Measurements from ENCODE around the gene LBHD2. TPM values are rescaled to one million over a fixed set of nuclear protein-coding genes. Genes with fewer than 3 reads are reported as not detected.

LBHD2 gene
- total RNA-seq, 6 experiments from 2014 or later: not detected

GRCh38 chr14:103095210-103095778 lies 11.3 kb downstream of the LBHD2 start:
- H3K4me3 ChIP-seq: peak overlapping the region; percentile 49 to 69 (median 62)
- peaks cover 0 to 44% (median 12%) of the 10 kb centered on the region in 4 donors for H3K4me1 ChIP-seq
- H3K27me3 ChIP-seq: no peaks in the 10 kb centered on the region
- peak in 2 of 3 donors; percentile 38 to 60 for DNase-seq
- no peaks in the 10 kb centered on the region for H3K36me3 ChIP-seq
- ATAC-seq: peak; percentile 1 to 24 (median 3)
- H3K9me3 ChIP-seq: no peaks in the 10 kb centered on the region
- TF ChIP-seq POLR2A (IDR thresholded peaks at IDR 0.05) (no peak), CTCF (IDR thresholded peaks at IDR 0.05) (no peak)
- H3K27ac ChIP-seq: peak overlapping the region; percentile 84 to 94 (median 91)
- intact Hi-C loops (cut with DNase I): no loop called here
- WGBS (ENCODE audit: insufficient coverage, low coverage, low lambda C conversion rate, missing lambda C conversion rate): 43% methylated on average over 4 of the region's 11 CpGs

GRCh38 chr14:103096387-103096786 lies 12.4 kb downstream of the LBHD2 start:
- Histone ChIP-seq H3K4me3 (no peak overlapping the region), H3K27me3 (no peaks in the 10 kb centered on the region), H3K9me3 (no peaks in the 10 kb centered on the region), H3K4me1 (peaks cover 0 to 47% (median 15%) of the 10 kb centered on the region in 4 donors), H3K36me3 (no peaks in the 10 kb centered on the region), H3K27ac (no peak overlapping the region)
- intact Hi-C loops (cut with DNase I): no loop called here
- ATAC-seq (no peak), DNase-seq (no peak)
- 60% methylated on average over 4 of the region's 4 CpGs for WGBS (ENCODE audit: insufficient coverage, low coverage, low lambda C conversion rate, missing lambda C conversion rate)
- TF ChIP-seq POLR2A (IDR thresholded peaks at IDR 0.05) (no peak), CTCF (IDR thresholded peaks at IDR 0.05) (no peak)

- Histone ChIP-seq H3K4me1 (peaks cover 0 to 50% (median 18%) of the 10 kb centered on the region in 4 donors), H3K4me3 (peak overlapping the region; percentile 37 to 63 (median 46)), H3K36me3 (peaks cover 0 to 5% (median 0%) of the 10 kb centered on the region in 4 donors), H3K27ac (peak overlapping the region in 2 of 3 donors; percentile 69 to 95), H3K27me3 (no peaks in the 10 kb centered on the region), H3K9me3 (no peaks in the 10 kb centered on the region)
- intact Hi-C loops (cut with DNase I): no loop called here
- WGBS (ENCODE audit: insufficient coverage, low coverage, low lambda C conversion rate, missing lambda C conversion rate): 47% methylated on average over 7 of the region's 26 CpGs
- ATAC-seq: no peak
- no peak for TF ChIP-seq POLR2A (IDR thresholded peaks at IDR 0.05)
- no peak for TF ChIP-seq CTCF (IDR thresholded peaks at IDR 0.05)
- DNase-seq: peak in 2 of 3 donors; percentile 39 to 59
Observed at GRCh38 chr14:103097244-103097993, 13.4 kb downstream of the LBHD2 start.

- Histone ChIP-seq H3K4me1 (peaks cover 0 to 58% (median 18%) of the 10 kb centered on the region in 4 donors), H3K4me3 (peak overlapping the region; percentile 37 to 63 (median 46)), H3K27ac (peak overlapping the region; percentile 22 to 95 (median 69)), H3K27me3 (no peaks in the 10 kb centered on the region), H3K36me3 (peaks cover 0 to 7% (median 0%) of the 10 kb centered on the region in 4 donors), H3K9me3 (no peaks in the 10 kb centered on the region)
- intact Hi-C loops (cut with DNase I): no loop called here
- 45% methylated on average over 7 of the region's 31 CpGs for WGBS (ENCODE audit: insufficient coverage, low coverage, low lambda C conversion rate, missing lambda C conversion rate)
- ATAC-seq (peak; percentile 27 to 42 (median 40)), DNase-seq (peak; percentile 67 to 86 (median 79))
- no peak for TF ChIP-seq POLR2A (IDR thresholded peaks at IDR 0.05)
- TF ChIP-seq CTCF (IDR thresholded peaks at IDR 0.05): no peak
Observed at GRCh38 chr14:103097994-103098957, 14.3 kb downstream of the LBHD2 start.

All from right lobe of liver (tissue), 6 donors.